DND-41 (cell line): ENCODE results near the gene NADK2.

Source experiments
- ATAC-seq: fragments of 200-7000 bp; cut with Tn5 transposase; 3 replicates; pipeline ENCODE4 v1.9.1; 2021; ENCODE audit warnings: low read depth; ENCODE audit not compliant: insufficient read depth
- DNase-seq: peaks from one replicate; pipeline ENCODE4 v3.0.0-alpha.2; 2020
- H2AFZ ChIP-seq: 2 replicates; pipeline ENCODE4 v1.6.0; 2012; ENCODE audit warnings: low read depth, low read length
- H3K27ac ChIP-seq: 2 replicates; pipeline ENCODE4 v1.5.1; 2012; ENCODE audit warnings: low read length, inconsistent platforms
- H3K27me3 ChIP-seq: fragments of 200-600 bp; sonication (generic); 2 replicates; pipeline ENCODE4 v1.6.0; 2012; ENCODE audit warnings: low read length, mild to moderate bottlenecking, inconsistent platforms; ENCODE audit not compliant: insufficient read depth, poor library complexity
- H3K36me3 ChIP-seq: 2 replicates; pipeline ENCODE4 v1.5.1; 2012; ENCODE audit warnings: low read length, inconsistent platforms; ENCODE audit not compliant: insufficient read depth
- H3K4me1 ChIP-seq: 2 replicates; pipeline ENCODE4 v1.5.1; 2012; ENCODE audit warnings: mild to moderate bottlenecking, low read length; ENCODE audit not compliant: insufficient read depth
- H3K4me2 ChIP-seq: 2 replicates; pipeline ENCODE4 v1.6.0; 2012; ENCODE audit warnings: mild to moderate bottlenecking, moderate library complexity, low read length, inconsistent platforms; ENCODE audit not compliant: insufficient read depth
- H3K4me3 ChIP-seq, 2 experiments: fragments of 200-600 bp in 1 of 2; shearing (Covaris generic) in 1 of 2; 2 replicates each; pipeline ENCODE4 v1.5.1; 2012 to 2016; ENCODE audit warnings: inconsistent platforms in 2 of 2, low read length in 2 of 2, mild to moderate bottlenecking in 2 of 2, low read depth in 1 of 2, moderate library complexity in 1 of 2
- H3K79me2 ChIP-seq: 2 replicates; pipeline ENCODE4 v1.6.0; 2012; ENCODE audit warnings: low read length, inconsistent platforms; ENCODE audit not compliant: insufficient read depth
- H3K9ac ChIP-seq: 2 replicates; pipeline ENCODE4 v1.6.0; 2012; ENCODE audit warnings: low read depth, mild to moderate bottlenecking, inconsistent platforms, low read length, moderate library complexity
- H3K9me3 ChIP-seq: 2 replicates; pipeline ENCODE4 v1.5.1; 2012; ENCODE audit warnings: low read length, moderate library complexity, mild to moderate bottlenecking, inconsistent platforms; ENCODE audit not compliant: insufficient read depth, severe bottlenecking
- H4K20me1 ChIP-seq: 2 replicates; pipeline ENCODE4 v1.6.0; 2012; ENCODE audit warnings: low read length; ENCODE audit not compliant: insufficient read depth
- EZH2 ChIP-seq: IDR thresholded peaks from 3 replicates; pipeline ENCODE4 v1.6.1; 2012; ENCODE audit warnings: borderline replicate concordance, low read depth, mild to moderate bottlenecking, moderate library complexity, low read length, inconsistent platforms; ENCODE audit not compliant: severe bottlenecking
- TF ChIP-seq, protein P1 (sequence below): IDR thresholded peaks from 2 replicates; pipeline ENCODE4 v1.5.1; 2012; ENCODE audit warnings: borderline replicate concordance, low read length, moderate library complexity, mild to moderate bottlenecking; ENCODE audit not compliant: poor library complexity, severe bottlenecking; ENCODE audit errors: extremely low read depth

The NADK2 gene

DNA sequence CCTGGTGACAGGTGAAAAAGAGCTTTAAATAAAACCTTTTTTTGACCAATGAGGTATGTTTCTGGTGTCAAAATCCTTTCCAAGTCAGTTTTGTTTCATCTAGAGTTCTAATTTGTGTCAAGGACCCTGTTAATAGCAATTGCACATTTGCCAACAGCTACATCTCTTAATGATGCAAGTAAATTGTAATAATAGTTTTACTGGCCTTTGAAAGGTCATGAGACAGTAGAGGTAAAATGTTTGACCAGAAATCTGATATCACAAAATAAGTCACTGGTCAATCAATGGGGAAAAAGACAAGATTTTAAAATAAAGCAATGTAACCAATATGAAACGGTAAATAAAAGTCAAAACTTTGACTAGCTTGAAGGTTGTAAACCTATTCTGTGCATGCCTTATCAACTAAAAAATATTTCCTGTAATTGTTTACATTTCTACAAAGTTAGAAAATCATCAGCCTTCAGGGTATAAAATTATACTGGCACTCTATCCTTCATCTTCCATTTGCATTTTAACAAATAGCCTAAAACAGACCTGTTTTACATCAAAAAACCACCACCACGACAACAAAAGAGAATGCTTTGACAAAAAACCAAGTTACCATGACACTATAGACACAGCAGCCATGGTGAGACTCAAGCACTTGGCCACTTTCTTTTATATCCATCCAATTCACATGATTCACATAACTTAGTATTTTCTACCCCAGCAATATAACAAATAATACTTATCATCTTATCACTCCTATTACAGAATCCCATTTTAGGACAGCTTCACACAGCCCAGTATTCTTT is 3.0 kb downstream of the NADK2 start:
- peak overlapping the region; percentile 91; the same call in 1 of the 2 replicates for H3K4me2 ChIP-seq
- no peak for DNase-seq
- no peak overlapping the region for H3K9ac ChIP-seq
- no peak overlapping the region for H2AFZ ChIP-seq
- H3K79me2 ChIP-seq: peaks cover 57% of the 10 kb centered on the region
- no peak for ATAC-seq
- H3K9me3 ChIP-seq: no peaks in the 10 kb centered on the region
- no peaks in the 10 kb centered on the region for H3K27me3 ChIP-seq
- no peak overlapping the region for H3K4me3 ChIP-seq
- TF ChIP-seq EZH2: no peak
- TF ChIP-seq, protein P1, sequence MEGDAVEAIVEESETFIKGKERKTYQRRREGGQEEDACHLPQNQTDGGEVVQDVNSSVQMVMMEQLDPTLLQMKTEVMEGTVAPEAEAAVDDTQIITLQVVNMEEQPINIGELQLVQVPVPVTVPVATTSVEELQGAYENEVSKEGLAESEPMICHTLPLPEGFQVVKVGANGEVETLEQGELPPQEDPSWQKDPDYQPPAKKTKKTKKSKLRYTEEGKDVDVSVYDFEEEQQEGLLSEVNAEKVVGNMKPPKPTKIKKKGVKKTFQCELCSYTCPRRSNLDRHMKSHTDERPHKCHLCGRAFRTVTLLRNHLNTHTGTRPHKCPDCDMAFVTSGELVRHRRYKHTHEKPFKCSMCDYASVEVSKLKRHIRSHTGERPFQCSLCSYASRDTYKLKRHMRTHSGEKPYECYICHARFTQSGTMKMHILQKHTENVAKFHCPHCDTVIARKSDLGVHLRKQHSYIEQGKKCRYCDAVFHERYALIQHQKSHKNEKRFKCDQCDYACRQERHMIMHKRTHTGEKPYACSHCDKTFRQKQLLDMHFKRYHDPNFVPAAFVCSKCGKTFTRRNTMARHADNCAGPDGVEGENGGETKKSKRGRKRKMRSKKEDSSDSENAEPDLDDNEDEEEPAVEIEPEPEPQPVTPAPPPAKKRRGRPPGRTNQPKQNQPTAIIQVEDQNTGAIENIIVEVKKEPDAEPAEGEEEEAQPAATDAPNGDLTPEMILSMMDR: no peak
- no peaks in the 10 kb centered on the region for H4K20me1 ChIP-seq
- no peak overlapping the region for H3K27ac ChIP-seq
- peaks cover 36% of the 10 kb centered on the region for H3K4me1 ChIP-seq
- peaks cover 3% of the 10 kb centered on the region; the same call in 1 of the 2 replicates for H3K36me3 ChIP-seq

GRCh38 chr5:36237751-36238150 is 4.0 kb downstream of the NADK2 start:
- TF ChIP-seq, protein P1: no peak
- TF ChIP-seq EZH2: no peak
- no peak for ATAC-seq
- Histone ChIP-seq H3K36me3 (peaks cover 3% of the 10 kb centered on the region; the same call in 1 of the 2 replicates), H4K20me1 (no peaks in the 10 kb centered on the region), H3K4me2 (peak overlapping the region; percentile 15; the same call in 1 of the 2 replicates), H3K79me2 (peaks cover 59% of the 10 kb centered on the region), H3K9me3 (no peaks in the 10 kb centered on the region), H2AFZ (no peak overlapping the region), H3K27ac (no peak overlapping the region), H3K4me1 (peaks cover 32% of the 10 kb centered on the region), H3K27me3 (no peaks in the 10 kb centered on the region), H3K4me3 (no peak overlapping the region), H3K9ac (no peak overlapping the region)
- no peak for DNase-seq

DNA sequence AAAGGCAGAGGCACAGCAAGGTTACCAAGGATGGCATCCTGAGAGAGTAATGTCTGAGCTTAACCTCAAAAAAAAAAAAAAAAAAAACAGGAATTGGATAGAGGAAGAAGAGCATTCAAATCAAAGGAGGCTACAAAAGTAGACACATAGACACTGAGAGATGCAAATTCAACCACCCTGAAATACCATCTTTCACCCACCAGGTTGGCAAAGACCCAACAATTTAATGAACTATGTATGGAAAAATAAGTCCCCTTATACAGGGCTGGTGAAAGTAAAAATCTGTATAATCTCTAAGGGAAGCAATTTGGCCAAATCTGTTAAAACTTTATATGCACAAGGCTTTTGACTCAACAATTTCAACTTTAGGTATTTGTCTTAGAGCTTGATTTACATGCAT is 4.9 kb downstream of the NADK2 start:
- Histone ChIP-seq H3K27me3 (no peaks in the 10 kb centered on the region), H3K27ac (no peak overlapping the region), H3K4me1 (peaks cover 25% of the 10 kb centered on the region), H3K4me2 (no peak overlapping the region), H3K9me3 (no peaks in the 10 kb centered on the region), H2AFZ (no peak overlapping the region), H3K36me3 (peaks cover 3% of the 10 kb centered on the region; the same call in 1 of the 2 replicates), H3K9ac (no peak overlapping the region), H4K20me1 (no peaks in the 10 kb centered on the region), H3K79me2 (peaks cover 60% of the 10 kb centered on the region), H3K4me3 (no peak overlapping the region)
- DNase-seq: no peak
- TF ChIP-seq, protein P1: no peak
- TF ChIP-seq EZH2: no peak
- ATAC-seq: no peak
